Keratinocyte (primary cell): ENCODE results near the gene ANGPTL2. TPM values are rescaled to one million over a fixed set of nuclear protein-coding genes. Genes with fewer than 3 reads are reported as not detected.

Experiments
- DNase-seq: peaks from one replicate; pipeline ENCODE4 v3.0.0-alpha.2; 2011; ENCODE audit warnings: low read depth, missing footprints, low spot score
- FAIRE-seq: peaks from 2 replicates; lab custom pipeline; 2011; peaks lifted over from hg19 to GRCh38; lab: Jason Lieb, UNC
- H2AFZ ChIP-seq: 2 replicates; pipeline ENCODE4 v1.6.0; 2012; ENCODE audit warnings: low read length, control low read depth, inconsistent platforms; ENCODE audit not compliant: control insufficient read depth
- H3K27ac ChIP-seq: 2 replicates; pipeline ENCODE4 v1.5.1; 2011; ENCODE audit warnings: low read length; ENCODE audit not compliant: control insufficient read depth, insufficient read depth
- H3K27me3 ChIP-seq: 3 replicates; pipeline ENCODE4 v1.6.0; 2011; ENCODE audit warnings: low read length; ENCODE audit not compliant: control insufficient read depth, insufficient read depth; ENCODE audit errors: extremely low read depth
- H3K36me3 ChIP-seq, 2 experiments: 2 replicates in 1 of 2; 3 replicates in 1 of 2; pipeline ENCODE4 v1.5.1; 2011; ENCODE audit warnings: low read length in 2 of 2, mild to moderate bottlenecking in 1 of 2; ENCODE audit not compliant: control insufficient read depth in 2 of 2, insufficient read depth in 2 of 2; ENCODE audit errors: extremely low read depth in 1 of 2
- H3K4me1 ChIP-seq: 3 replicates; pipeline ENCODE4 v1.5.1; 2011; ENCODE audit warnings: low read length; ENCODE audit not compliant: control insufficient read depth, insufficient read depth; ENCODE audit errors: extremely low read depth
- H3K4me2 ChIP-seq: 3 replicates; pipeline ENCODE4 v1.6.0; 2011; ENCODE audit warnings: low read depth, low read length; ENCODE audit not compliant: control insufficient read depth, insufficient read depth; ENCODE audit errors: extremely low read depth
- H3K4me3 ChIP-seq, 3 experiments: fragments of 200-600 bp in 1 of 3; sonication (generic) in 1 of 3; 2 replicates in 2 of 3; 3 replicates in 1 of 3; pipeline ENCODE4 v1.5.1; 2011 to 2016; ENCODE audit warnings: low read length in 3 of 3, mild to moderate bottlenecking in 3 of 3, control low read depth in 2 of 3, inconsistent platforms in 1 of 3, low read depth in 1 of 3, mixed read lengths in 1 of 3, mixed run types in 1 of 3, moderate library complexity in 1 of 3; ENCODE audit not compliant: control insufficient read depth in 2 of 3, insufficient read depth in 2 of 3; ENCODE audit errors: extremely low read depth in 1 of 3
- H3K79me2 ChIP-seq: 2 replicates; pipeline ENCODE4 v1.6.0; 2012; ENCODE audit warnings: low read length; ENCODE audit not compliant: control insufficient read depth, insufficient read depth
- H3K9ac ChIP-seq: 3 replicates; pipeline ENCODE4 v1.6.0; 2011; ENCODE audit warnings: low read length; ENCODE audit not compliant: control insufficient read depth, insufficient read depth; ENCODE audit errors: extremely low read depth
- H3K9me1 ChIP-seq: 3 replicates; pipeline ENCODE4 v1.6.0; 2011; ENCODE audit warnings: low read length; ENCODE audit not compliant: control insufficient read depth, insufficient read depth; ENCODE audit errors: extremely low read depth
- H3K9me3 ChIP-seq: 2 replicates; pipeline ENCODE4 v1.5.1; 2012; ENCODE audit warnings: low read depth, low read length; ENCODE audit not compliant: control insufficient read depth
- H4K20me1 ChIP-seq: 3 replicates; pipeline ENCODE4 v1.6.0; 2011; ENCODE audit warnings: low read length; ENCODE audit not compliant: control insufficient read depth, insufficient read depth; ENCODE audit errors: extremely low read depth
- EZH2 ChIP-seq: IDR thresholded peaks from one replicate; pipeline ENCODE4 v1.6.1; 2012; ENCODE audit warnings: inconsistent platforms, mild to moderate bottlenecking, low read length, moderate library complexity
- dilution Hi-C: fragments of 300-500 bp; cut with MboI; formaldehyde crosslinking; loops from one replicate; pipeline ENCODE4 v1.7.0; 2020; ENCODE audit warnings: low sequenced_read_pairs; ENCODE audit not compliant: extremely low pct_ligation_motif_present
- polyA plus RNA-seq, 5 experiments: library from polyadenylated mRNA; depleted of rRNA in 3 of 5; stranded (reverse) in 3 of 5; stranded (forward) in 1 of 5; unstranded in 1 of 5; fragments of >200 nt; gene quantifications; 1 replicate in 1 of 5; 2 replicates in 3 of 5; 3 replicates in 1 of 5; pipeline versions ENCODE4 v1.2.1 to v1.2.3, GENCODE V29; 2011 to 2012; ENCODE audit warnings: missing spikeins in 2 of 5, low read depth in 1 of 5, low replicate concordance in 1 of 5
- TF ChIP-seq, protein P1 (sequence below), 3 experiments: IDR thresholded peaks in 1 of 3; conservative IDR thresholded peaks in 1 of 3; optimal IDR thresholded peaks in 1 of 3; 2 replicates in 2 of 3; 3 replicates in 1 of 3; pipeline versions ENCODE3 to v1.5.1; 2011; ENCODE audit warnings: low read length in 3 of 3, mild to moderate bottlenecking in 3 of 3, moderate library complexity in 2 of 3, control low read depth in 1 of 3, inconsistent platforms in 1 of 3; ENCODE audit not compliant: insufficient read depth in 2 of 3; ENCODE audit errors: extremely low read depth in 1 of 3

Gene ANGPTL2
- polyA plus RNA-seq, 1 donor (not counting 4 experiments of a cell fraction or from before 2014, with no cell fraction given): 0.18 TPM

DNA sequence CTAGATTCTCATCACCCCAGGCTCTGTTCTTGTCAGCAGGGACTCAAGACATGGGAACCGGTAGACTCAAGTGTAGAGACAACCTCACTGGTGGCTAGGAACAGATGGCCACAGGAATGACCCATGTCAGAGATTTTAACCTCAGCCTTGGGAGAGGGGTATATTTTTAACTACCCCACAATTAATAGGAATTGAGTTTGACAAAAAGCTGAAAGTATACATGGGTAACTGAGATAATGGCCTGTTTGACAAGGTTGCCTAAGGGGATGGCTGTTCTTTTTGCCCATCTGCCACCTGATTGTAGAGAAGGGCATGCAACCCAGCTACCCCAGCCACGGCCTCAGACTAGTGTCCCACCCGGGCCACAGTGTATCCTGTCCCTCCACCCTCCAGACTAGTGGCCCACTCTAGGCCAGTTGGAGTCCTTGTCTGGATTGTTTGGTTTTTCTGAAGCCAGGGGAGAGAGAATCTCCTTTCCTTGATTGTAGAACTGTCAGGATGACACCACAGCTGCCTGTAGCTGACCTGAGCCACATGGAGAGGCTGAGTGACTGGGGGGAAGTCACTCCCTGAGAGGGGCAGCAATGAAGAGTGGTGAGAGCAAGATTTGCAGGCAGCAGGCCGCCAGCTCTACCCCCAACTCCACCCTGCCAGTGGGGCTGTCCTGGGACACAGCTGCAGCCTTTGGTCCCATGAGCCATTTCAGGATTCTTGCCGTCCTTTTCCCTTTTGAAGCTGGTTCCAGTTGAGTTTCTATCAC is 14.6 kb upstream of the ANGPTL2 start:
- dilution Hi-C loops: no loop called here
- no peaks in the 10 kb centered on the region for H4K20me1 ChIP-seq
- peaks cover 6% of the 10 kb centered on the region for H3K27me3 ChIP-seq
- FAIRE-seq (no peak), DNase-seq (no peak)
- H3K27ac ChIP-seq: no peak overlapping the region
- H3K36me3 ChIP-seq: no peaks in the 10 kb centered on the region
- TF ChIP-seq, protein P1, sequence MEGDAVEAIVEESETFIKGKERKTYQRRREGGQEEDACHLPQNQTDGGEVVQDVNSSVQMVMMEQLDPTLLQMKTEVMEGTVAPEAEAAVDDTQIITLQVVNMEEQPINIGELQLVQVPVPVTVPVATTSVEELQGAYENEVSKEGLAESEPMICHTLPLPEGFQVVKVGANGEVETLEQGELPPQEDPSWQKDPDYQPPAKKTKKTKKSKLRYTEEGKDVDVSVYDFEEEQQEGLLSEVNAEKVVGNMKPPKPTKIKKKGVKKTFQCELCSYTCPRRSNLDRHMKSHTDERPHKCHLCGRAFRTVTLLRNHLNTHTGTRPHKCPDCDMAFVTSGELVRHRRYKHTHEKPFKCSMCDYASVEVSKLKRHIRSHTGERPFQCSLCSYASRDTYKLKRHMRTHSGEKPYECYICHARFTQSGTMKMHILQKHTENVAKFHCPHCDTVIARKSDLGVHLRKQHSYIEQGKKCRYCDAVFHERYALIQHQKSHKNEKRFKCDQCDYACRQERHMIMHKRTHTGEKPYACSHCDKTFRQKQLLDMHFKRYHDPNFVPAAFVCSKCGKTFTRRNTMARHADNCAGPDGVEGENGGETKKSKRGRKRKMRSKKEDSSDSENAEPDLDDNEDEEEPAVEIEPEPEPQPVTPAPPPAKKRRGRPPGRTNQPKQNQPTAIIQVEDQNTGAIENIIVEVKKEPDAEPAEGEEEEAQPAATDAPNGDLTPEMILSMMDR (optimal IDR thresholded peaks at IDR 0.05 in 1 of 3, IDR thresholded peaks at IDR 0.05 in 1 of 3, conservative IDR thresholded peaks at IDR 0.05 in 1 of 3; ENCODE audit: extremely low read depth in 1 of 3, insufficient read depth in 2 of 3, low read length in 3 of 3): no peak
- no peak for TF ChIP-seq EZH2
- no peak overlapping the region for H3K9ac ChIP-seq
- no peak overlapping the region for H3K4me3 ChIP-seq
- no peaks in the 10 kb centered on the region for H3K79me2 ChIP-seq
- H3K9me3 ChIP-seq: no peaks in the 10 kb centered on the region
- no peaks in the 10 kb centered on the region for H3K9me1 ChIP-seq
- H3K4me2 ChIP-seq: no peak overlapping the region
- H2AFZ ChIP-seq: no peak overlapping the region
- H3K4me1 ChIP-seq: peaks cover 8% of the 10 kb centered on the region

DNA sequence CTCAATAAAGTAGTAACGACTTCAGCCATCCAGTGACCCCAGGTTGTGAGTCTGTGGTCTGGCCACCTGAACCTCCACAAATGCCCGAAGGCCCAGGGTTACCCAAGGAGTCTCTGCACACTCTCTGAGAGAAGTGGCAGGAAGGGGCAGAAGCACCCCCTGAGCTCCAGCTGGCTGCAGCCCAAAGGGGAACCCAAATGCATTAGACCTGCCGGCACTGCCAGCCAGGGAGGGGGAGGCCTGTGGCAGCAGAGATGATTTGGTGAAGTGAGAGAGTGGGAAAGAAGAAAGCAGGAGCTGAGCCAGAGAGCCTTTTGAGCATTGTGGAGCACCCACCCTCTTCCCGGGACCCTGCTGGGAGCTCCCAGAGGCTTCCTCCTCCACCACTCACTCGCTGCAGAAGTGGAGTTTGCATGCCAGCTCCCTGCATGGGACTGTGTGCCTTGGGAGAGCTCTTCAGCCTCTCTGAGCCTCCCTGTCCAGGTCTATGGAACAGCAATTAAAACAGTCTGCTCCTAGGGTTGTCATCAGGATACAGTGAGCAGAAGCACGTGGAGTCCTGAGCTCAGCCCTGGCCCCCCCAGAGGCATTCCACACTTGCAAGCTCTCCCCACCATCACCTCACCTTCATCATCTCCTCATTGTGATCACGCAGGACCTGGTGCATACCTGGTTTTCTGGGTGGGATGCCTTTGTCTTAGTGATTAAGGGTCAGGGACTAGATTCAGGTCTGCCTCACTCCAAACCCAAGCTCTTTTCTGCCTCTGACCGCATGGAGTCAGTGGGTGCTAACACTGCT is 13.8 kb upstream of the ANGPTL2 start:
- no peaks in the 10 kb centered on the region for H3K79me2 ChIP-seq
- H3K27ac ChIP-seq: no peak overlapping the region
- TF ChIP-seq, protein P1 (optimal IDR thresholded peaks at IDR 0.05 in 1 of 3, IDR thresholded peaks at IDR 0.05 in 1 of 3, conservative IDR thresholded peaks at IDR 0.05 in 1 of 3; ENCODE audit: extremely low read depth in 1 of 3, insufficient read depth in 2 of 3, low read length in 3 of 3): no peak
- no peak overlapping the region for H2AFZ ChIP-seq
- no peak overlapping the region for H3K4me2 ChIP-seq
- H3K9ac ChIP-seq: no peak overlapping the region
- DNase-seq (no peak), FAIRE-seq (no peak)
- dilution Hi-C loops: no loop called here
- H4K20me1 ChIP-seq: no peaks in the 10 kb centered on the region
- H3K27me3 ChIP-seq: peaks cover 6% of the 10 kb centered on the region
- H3K36me3 ChIP-seq: no peaks in the 10 kb centered on the region
- no peaks in the 10 kb centered on the region for H3K9me3 ChIP-seq
- no peaks in the 10 kb centered on the region for H3K9me1 ChIP-seq
- H3K4me3 ChIP-seq: no peak overlapping the region
- peaks cover 16% of the 10 kb centered on the region for H3K4me1 ChIP-seq
